Gastroesophageal sphincter (tissue), 4 donors: Measurements from ENCODE around the gene REELD1. TPM values are rescaled to one million over a fixed set of nuclear protein-coding genes. Genes with fewer than 3 reads are reported as not detected.

ENCODE experiments used
- ATAC-seq: fragments of 150-250 bp; one replicate; pipeline ENCODE4 v1.9.1; 2016; ENCODE audit warnings: mild to moderate bottlenecking, moderate library complexity
- H3K27ac ChIP-seq, 4 donors: fragments of 200-600 bp; sonication (generic) in 3 of 4; 1 replicate in 3 of 4; 2 replicates in 1 of 4; pipeline ENCODE4 v1.5.1; 2016 to 2019
- H3K27me3 ChIP-seq: fragments of 200-600 bp; sonication (generic); one replicate; pipeline ENCODE4 v1.5.1; 2019
- H3K36me3 ChIP-seq, 2 donors: fragments of 200-600 bp; sonication (generic); one replicate each; pipeline ENCODE4 v1.5.1; 2019; ENCODE audit warnings: control low read depth in 1 of 2
- H3K4me1 ChIP-seq, 3 donors: fragments of 200-600 bp; sonication (generic); 1 replicate in 2 of 3; 2 replicates in 1 of 3; pipeline ENCODE4 v1.5.1; 2016 to 2019; ENCODE audit warnings: control low read depth in 2 of 3
- H3K4me3 ChIP-seq, 2 donors: fragments of 200-600 bp; sonication (generic); one replicate each; pipeline ENCODE4 v1.5.1; 2019; ENCODE audit warnings: mild to moderate bottlenecking in 1 of 2, moderate library complexity in 1 of 2
- H3K9me3 ChIP-seq, 3 donors: fragments of 200-600 bp; sonication (generic); one replicate each; pipeline ENCODE4 v1.5.1; 2017 to 2019; ENCODE audit warnings: control low read depth in 2 of 3
- EP300 ChIP-seq: sonication (generic); formaldehyde crosslinking; IDR thresholded peaks from one replicate; pipeline ENCODE4 v1.6.1; 2017; ENCODE audit warnings: antibody characterized with exemption, mild to moderate bottlenecking
- POLR2A ChIP-seq, 2 donors: fragments of 450-650 bp; IDR thresholded peaks; one replicate each; pipeline ENCODE4 v1.6.1; 2017; ENCODE audit warnings: antibody characterized with exemption in 2 of 2, mild to moderate bottlenecking in 2 of 2, moderate library complexity in 1 of 2
- POLR2AphosphoS5 ChIP-seq: sonication (generic); formaldehyde crosslinking; IDR thresholded peaks from one replicate; pipeline ENCODE4 v1.6.1; 2017; ENCODE audit warnings: antibody characterized with exemption
- WGBS, 2 donors: methylation state at CpG; one replicate each; pipeline ENCODE4 v1.1.5; 2018; ENCODE audit warnings: low coverage in 1 of 2; 5-methylcytosine and 5-hydroxymethylcytosine counted together
- total RNA-seq, 4 donors: library from RNA; depleted of rRNA; stranded (reverse); fragments of >200 nt; gene quantifications; one replicate each; pipeline ENCODE4 v1.1.0, GENCODE V29; 2016

REELD1 gene
- total RNA-seq, 4 donors from 2014 or later: 0.78 to 1.4 TPM; not detected in 2

DNA sequence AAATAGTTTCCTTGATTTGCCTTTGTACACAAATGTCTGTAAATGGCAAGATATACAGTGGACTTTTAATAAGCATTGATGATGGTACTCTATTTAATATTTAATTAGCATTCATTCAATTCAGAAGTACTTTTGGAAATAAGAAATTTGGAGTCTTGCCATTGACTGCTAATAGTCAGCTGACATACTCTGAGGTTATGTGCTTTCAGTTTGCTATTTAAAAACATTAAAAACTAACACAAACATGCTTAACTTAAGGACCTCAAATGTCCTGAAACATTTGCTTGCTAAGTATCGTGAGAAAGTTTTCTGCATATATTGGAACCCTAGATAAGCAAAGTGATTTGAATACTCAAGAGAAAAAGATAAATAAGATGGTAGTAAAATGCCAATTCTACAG, 64.6 kb downstream of the REELD1 start:
- 62 to 83% methylated on average over 1 of the region's 1 CpG for WGBS, 2 donors
- Histone ChIP-seq H3K4me3 (no peak overlapping the region), H3K27ac (no peak overlapping the region), H3K4me1 (peaks cover 0 to 8% (median 0%) of the 10 kb centered on the region in 3 donors), H3K27me3 (no peaks in the 10 kb centered on the region), H3K36me3 (no peaks in the 10 kb centered on the region), H3K9me3 (no peaks in the 10 kb centered on the region)
- no peak for TF ChIP-seq POLR2AphosphoS5
- TF ChIP-seq POLR2A (IDR thresholded peaks at IDR 0.05): no peak
- no peak for TF ChIP-seq EP300
- ATAC-seq: no peak

Other genes starting within 250 kb of the REELD1 start
- 10 to 100 TPM; 11.5 to 28.4 (median 26.2) TPM for gene LSM6, start 38.8 kb upstream of the REELD1 start, total RNA-seq